Activated T-helper 1 cell treated with anti-CD3 and anti-CD28 coated beads, Interleukin-2, amount 50 U/mL, for 16 hours (primary cell): ENCODE data around the gene TSC2.

Experiments
- DNase-seq, 2 donors: peaks; one replicate each; pipeline ENCODE4 v3.0.0-alpha.2; 2020; ENCODE audit warnings: low read depth in 1 of 2, low spot score in 1 of 2

The TSC2 gene

DNA sequence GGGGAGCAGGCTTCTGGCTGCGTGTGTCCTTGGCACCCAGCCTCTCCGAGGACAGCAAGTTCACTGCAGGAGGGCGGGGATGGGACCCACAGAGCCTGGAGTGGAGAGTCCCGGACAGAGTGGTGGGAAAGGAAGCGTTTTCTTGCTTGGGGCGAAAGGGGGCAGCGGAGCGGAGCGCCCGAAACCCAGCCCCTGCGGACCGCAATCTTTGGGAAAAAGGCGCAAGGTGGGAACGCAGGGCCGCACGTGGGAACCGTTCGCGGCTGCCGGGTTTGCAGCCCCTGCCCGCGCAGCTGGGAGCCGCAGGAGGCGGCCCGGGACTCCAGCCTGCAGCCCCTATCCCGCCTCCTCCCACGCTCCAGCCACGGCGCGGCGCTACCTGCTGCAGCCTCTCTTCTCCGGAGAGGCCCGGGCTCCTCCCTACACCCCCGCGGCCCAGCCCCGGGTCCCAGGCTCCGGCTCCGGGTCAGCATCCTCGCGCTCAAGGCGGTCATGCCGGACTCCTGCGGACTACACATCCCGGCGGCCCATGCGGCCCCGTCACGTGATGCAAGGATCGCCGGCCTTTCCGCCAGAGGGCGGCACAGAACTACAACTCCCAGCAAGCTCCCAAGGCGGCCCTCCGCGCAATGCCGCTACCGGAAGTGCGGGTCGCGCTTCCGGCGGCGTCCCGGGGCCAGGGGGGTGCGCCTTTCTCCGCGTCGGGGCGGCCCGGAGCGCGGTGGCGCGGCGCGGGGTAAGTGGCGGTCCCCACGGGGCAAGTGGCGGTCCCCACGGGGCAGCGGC is at the start of gene TSC2, which contains the start of gene NTHL1:
Gene TSC2 (plus strand): TSS at position 656 of the 786 bp plus-strand sequence. CDS start 631 bp downstream, outside the sequence.
Gene NTHL1 (minus strand): TSS at position 505 of the 786 bp plus-strand sequence. CDS start 11 bp downstream, at position 494.
- peak; percentile 81 to 91 for DNase-seq

- DNase-seq, result no peak
These were observed 49.4 kb upstream of the TSC2 start for GRCh38 chr16:1998360-1998835.

- no peak for DNase-seq
These were observed 48.7 kb upstream of the TSC2 start for GRCh38 chr16:1998852-1999801.

DNA sequence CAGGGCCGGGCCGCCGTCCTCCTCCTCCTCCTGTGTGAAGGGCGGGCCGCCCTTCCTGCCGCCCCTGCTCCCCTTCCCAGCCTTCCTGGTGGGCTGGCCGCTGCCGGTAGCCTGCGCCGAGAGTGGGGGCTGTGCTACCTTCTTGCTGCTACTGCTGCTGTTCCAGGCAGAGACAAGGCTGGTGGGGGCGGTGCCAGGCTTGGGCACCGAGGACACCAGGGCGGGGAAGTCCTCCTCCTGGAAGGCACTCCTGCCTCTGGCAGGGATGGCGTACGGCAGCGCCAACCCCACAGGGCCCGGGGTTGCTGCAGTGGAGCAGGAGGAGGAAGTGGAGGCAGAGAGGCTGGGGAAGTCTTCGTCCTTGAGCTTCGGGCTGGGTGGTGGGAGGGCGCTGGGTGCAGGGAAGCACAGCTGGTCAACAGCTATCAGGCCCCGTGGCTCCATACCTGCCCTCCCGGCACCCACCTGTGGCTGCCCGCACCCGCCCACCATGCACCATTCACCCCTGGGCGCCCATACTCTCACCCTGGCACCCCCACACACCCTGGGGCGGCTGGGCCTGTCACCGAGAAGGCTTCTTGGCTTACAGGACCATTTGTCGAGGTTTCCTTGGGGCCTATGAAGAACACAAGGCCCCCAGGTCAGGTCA is 47.8 kb upstream of the TSC2 start:
- DNase-seq, result no peak

DNA sequence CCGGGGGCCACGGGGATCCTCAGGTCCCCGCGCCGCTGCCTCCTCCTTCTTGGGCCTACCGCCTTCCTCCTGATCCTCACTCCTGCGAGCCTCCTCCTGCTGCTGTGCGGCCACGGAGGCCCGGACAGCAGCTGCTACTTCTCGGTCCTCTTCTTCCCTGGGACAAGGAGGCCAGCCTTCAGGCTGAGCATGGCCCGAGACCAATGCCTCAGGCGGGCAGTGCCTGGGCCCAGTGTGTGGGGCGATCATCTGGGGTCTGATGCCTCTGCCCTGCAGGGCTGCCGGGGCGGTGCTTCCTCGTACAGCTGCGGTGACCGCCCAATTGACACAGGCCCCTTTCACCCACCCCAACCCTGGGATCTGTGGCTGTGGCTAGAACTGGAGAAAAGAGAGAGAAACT is 46.8 kb upstream of the TSC2 start:
- DNase-seq, result no peak

DNA sequence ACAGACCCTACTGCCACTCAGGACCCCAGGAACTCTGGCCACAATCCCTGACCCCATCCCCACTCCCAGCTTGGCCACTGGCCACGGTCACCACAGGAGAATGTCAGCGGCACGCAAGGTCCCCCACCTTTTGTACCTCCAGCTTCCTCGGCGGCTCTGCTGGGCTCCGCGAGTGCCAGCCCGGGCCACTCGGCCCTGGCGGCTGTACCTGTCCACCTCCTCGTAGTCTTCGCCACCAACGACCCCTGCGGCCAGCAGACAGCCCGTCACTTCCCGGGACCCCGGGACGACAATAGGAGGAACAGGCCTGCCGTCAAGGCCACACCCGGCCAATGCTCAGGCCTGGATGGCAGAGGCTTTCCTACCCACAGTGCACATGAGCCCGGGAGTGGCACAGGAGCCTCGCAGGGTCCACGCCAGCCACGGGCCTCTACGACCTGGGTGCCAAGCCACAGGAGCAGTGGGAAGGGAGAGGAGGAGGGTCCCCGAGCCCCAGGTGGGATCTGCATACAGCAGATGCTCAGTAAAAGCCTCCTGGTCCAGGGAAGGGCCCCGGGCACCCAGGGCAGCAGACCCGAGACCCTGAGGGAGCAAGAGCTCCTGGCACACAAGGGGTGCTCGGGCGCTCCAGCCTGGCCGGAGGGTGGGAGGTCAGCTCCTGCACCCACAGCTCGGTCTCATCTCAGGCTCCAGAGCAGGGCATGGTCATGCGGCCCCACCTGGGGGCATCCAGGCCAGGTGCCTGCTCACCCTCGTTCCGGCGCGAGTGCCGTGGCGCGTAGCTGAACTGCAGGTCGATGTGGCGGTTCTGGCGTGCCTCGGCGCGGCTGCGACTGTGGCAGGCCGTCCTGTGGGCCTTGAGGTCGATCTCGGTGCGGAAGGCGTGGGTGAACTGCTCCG is 46.1 kb upstream of the TSC2 start:
- no peak for DNase-seq

DNA sequence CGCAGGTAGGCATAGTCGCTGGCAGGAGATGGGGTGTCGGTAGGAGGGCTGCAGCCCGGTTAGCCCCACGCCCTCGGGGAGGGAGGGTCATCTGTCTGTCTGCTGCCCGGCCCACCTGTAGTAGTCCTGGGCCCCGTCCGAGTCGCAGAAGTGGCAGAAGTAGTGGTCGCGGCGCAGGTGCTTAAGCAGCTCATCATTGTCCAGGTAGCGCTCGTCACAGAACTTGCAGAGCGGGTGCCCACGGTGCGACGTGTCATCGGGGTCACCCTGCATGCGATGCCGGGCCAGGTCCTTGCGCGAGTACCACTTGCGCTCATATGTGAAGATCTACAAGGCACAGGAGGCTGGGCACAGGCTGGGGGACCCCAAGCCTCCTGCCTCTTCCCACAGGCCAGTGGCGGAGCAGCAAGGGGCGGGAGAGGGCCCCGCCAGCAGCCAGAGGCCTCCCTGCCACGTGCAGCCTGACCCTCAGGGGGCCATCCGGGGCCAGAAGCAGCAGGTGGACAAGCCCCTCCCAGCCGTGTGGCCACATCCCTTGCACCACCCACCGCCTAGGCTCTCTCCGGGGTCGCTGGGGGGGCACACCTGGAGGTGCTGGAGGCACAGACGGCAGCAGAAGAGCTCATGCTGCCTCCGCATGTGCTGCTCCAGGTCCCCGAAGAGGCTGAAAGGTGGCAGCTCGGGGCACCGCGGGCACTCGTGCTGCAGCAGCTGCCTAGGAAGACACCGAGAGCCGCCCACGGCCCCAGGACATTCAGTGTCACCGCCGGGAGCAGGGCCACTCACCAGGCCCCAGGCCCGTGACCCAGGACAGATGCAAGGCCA is 45.2 kb upstream of the TSC2 start:
- DNase-seq, result no peak

GRCh38 chr16:2003231-2003826 is 44.5 kb upstream of the TSC2 start:
- no peak for DNase-seq

DNA sequence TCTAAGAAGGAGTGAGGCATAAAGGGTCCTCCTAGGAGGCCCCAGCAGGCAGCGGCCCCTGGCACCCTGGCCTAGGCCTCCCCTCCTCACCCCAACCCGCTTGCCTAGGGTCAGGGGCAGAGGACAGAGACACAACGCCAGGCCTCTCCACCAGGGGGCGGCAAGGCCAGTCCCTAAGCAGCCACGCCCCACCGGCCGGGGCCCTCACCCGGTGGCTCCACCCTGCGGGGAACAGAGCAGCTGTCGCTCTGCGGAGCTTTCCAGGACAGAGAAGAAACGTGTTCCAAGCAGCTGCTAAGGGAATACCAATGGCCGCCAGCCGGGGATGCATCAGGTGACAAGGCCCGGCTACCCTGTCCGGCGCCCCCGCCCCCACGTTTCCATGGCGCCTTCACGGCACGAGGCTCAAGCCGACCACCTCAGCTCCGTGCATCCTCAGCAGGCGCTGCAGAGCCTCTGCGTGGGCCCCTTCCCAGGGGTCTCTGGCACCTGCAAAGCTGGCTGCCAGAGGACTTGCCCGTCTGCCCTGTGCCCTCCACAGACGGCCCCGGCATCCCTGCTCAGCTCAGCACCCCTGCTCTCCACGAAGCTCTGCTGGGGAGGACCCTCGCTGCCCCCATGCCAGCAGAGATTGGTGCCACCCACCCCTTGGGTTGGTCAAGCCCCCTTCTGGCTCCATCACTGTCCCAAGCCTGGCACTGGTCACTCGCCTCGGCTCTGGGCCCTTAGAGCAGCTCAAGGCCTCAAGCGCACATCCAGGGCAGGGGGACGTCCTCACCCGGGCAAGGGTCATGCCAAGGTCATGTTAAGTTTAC is 43.8 kb upstream of the TSC2 start:
- DNase-seq, result peak; percentile 68 to 80

- DNase-seq, result no peak
These were observed 42.8 kb upstream of the TSC2 start for GRCh38 chr16:2004795-2005517.

GRCh38 chr16:2005646-2006045 is 42.1 kb upstream of the TSC2 start:
- no peak for DNase-seq

DNA sequence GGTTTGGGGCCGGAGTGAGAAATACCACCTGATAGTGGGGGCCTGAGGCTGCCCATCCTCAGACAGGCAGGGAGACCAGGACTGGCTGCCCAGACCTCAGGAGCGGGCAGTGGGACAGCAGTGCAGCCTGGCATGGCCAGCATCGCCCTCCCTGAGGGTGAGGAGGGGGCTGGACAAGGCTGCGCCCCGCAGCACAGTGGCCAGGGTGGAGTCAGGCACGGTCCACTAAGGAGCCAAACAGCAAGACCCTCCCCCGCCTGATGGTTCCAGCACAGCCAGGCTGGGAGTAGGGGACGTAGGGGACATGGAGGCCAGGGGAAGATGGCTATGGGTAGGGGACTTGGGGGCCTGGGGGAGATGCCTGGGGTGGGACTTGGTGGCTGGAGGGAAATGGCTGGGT is 41.5 kb upstream of the TSC2 start:
- no peak for DNase-seq

- no peak for DNase-seq
These were observed 40.5 kb upstream of the TSC2 start for GRCh38 chr16:2007081-2007836.

DNA sequence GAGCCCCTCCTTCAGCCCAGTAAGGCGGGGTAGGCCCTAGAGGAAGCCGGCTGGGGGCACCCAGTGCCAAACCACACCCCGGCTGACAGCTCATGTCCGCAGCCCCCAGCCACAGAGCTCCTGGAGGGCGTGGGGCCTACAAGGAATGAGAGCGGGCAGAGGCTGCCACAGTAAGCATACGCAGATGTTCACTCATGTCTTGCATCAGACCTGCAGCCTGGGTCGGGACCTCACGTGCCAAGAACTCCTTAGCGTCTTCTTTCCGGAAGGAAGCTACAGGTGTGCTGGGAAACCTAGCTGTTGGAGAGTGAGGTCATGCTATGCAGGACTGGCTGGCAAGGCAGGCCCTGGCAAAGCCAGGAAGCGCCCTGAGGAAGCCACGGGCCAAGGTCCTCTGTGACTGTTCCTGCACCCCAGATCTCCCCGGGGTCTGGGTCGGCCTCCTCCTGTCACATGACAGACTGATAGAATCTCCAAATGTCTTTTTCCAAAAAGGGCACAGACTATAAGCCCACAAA is 39.7 kb upstream of the TSC2 start:
- DNase-seq, result no peak

DNA sequence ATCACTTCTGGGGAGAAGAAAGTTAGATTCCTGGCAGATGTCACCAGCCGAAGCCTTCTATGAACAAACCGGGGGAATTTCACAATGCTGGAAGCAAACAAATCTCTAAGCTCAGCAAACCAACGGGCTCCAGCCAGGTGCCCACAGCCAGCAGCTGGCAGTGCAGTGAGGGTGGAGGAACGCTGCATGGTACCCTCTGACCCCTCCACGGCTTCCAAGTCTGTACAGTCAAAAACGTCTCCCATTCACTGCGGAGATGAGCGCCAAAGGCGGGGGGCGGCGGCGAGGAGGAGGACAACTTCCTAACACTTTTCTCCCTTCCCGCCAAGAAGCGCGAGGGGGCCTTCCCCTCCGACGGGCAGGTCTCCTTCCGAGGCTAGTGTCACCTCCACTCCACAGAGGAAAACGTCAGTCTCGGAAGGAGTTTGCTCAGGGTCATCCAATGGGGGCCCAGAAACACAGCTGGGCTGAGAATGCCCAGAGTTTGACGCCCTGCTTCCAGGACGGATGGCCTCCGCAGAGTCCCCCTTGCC is 39.1 kb upstream of the TSC2 start:
- no peak for DNase-seq

DNA sequence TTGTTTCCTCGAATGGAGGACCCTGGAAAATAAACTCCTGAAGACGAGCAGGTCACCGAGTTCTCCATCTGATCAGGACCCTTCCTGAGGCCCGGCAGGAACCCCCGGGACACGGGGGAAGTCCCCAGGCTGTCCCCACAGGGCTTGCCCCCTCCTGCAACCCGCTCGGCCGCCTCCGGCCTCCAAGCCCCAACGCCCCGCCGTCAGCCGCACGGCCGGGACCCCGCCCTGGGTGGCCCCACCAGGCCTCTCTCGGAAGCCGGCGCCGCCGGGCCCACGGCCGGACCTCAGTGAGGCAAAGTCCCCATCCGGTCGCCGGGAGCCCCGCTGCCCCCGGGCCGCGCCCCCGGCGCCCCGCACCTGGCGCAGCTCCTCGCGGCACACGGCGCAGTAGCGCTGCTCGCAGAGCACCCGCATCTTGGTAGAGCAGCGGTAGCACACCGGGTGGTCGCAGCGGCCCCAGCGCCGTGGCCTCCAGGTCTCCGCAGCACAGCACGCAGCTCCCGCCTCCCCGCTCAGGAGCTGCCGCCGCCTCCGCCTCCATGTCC is 38.5 kb upstream of the TSC2 start:
- DNase-seq, result no peak
